ENCODE results near the gene MBD5. TPM values are rescaled to one million over a fixed set of nuclear protein-coding genes. Genes with fewer than 3 reads are reported as not detected.

The MBD5 gene
- total and polyA plus RNA-seq, 8 donors = 3.2 to 173 (median 26.5) TPM

DNA sequence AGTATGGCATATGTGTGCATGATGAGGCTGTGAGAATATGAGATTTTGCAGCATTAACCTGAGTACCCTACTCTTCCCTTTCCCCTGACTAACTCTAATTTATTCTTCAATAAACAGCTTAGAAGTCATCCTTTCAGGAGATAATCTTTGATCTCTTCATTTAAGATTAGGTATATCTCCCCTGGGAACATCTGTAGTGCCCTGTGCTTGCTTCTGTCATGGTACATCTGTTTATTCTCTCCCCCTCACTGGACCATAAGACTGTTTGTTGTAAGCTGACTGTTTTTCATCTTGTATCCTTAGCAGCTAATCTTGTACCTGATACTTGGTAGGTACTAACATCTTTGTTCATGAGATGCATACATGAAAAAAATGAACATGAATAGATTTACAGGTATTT is 83.1 kb downstream of the MBD5 start:
- TF ChIP-seq CTCF (IDR thresholded peaks at IDR 0.05) (no peak), POLR2A (IDR thresholded peaks at IDR 0.05) (no peak), POLR2AphosphoS5 (IDR thresholded peaks at IDR 0.05) (no peak), EP300 (IDR thresholded peaks at IDR 0.05) (no peak)
- no peaks in the 10 kb centered on the region for H3K36me3 ChIP-seq
- H3K9me3 ChIP-seq = no peaks in the 10 kb centered on the region
- DNase-seq = no peak
- H3K27me3 ChIP-seq = no peaks in the 10 kb centered on the region
- no peak overlapping the region for H3K27ac ChIP-seq
- intact Hi-C loops (cut with DNase I; ENCODE audit: low total_unique reads) = no loop called here
- H3K4me3 ChIP-seq = no peak overlapping the region
- H3K4me1 ChIP-seq = peaks cover 0 to 11% (median 0%) of the 10 kb centered on the region in 4 donors

- no peak for TF ChIP-seq EP300 (IDR thresholded peaks at IDR 0.05)
- TF ChIP-seq POLR2AphosphoS5 (IDR thresholded peaks at IDR 0.05) = no peak
- TF ChIP-seq CTCF (IDR thresholded peaks at IDR 0.05) = no peak
- no peak for TF ChIP-seq POLR2A (IDR thresholded peaks at IDR 0.05)
These were observed 85.4 kb downstream of the MBD5 start for GRCh38 chr2:148106331-148106730.

GRCh38 chr2:148108385-148108784 is 87.5 kb downstream of the MBD5 start:
- H3K9me3 ChIP-seq = no peaks in the 10 kb centered on the region
- no peaks in the 10 kb centered on the region for H3K27me3 ChIP-seq
- no peak overlapping the region for H3K27ac ChIP-seq
- peaks cover 0 to 4% (median 0%) of the 10 kb centered on the region in 4 donors for H3K4me1 ChIP-seq
- DNase-seq = no peak
- intact Hi-C loops (cut with DNase I; ENCODE audit: low total_unique reads) = no loop called here
- H3K36me3 ChIP-seq = no peaks in the 10 kb centered on the region
- TF ChIP-seq EP300 (IDR thresholded peaks at IDR 0.05) = no peak
- TF ChIP-seq CTCF (IDR thresholded peaks at IDR 0.05) = no peak
- TF ChIP-seq POLR2A (IDR thresholded peaks at IDR 0.05) = no peak
- no peak for TF ChIP-seq POLR2AphosphoS5 (IDR thresholded peaks at IDR 0.05)
- H3K4me3 ChIP-seq = no peak overlapping the region
- WGBS, 5 donors = 92 to 97% (median 95%) methylated on average over 5 of the region's 5 CpGs

More at GRCh38 chr2:148106331-148106730, 85.4 kb downstream of the MBD5 start:
- intact Hi-C loops (cut with DNase I; ENCODE audit: low total_unique reads) = no loop called here
- H3K27me3 ChIP-seq = no peaks in the 10 kb centered on the region
- H3K27ac ChIP-seq = no peak overlapping the region
- H3K9me3 ChIP-seq = no peaks in the 10 kb centered on the region
- no peak overlapping the region for H3K4me3 ChIP-seq
- no peak for DNase-seq
- peaks cover 0 to 11% (median 0%) of the 10 kb centered on the region in 4 donors for H3K4me1 ChIP-seq
- H3K36me3 ChIP-seq = no peaks in the 10 kb centered on the region

DNA sequence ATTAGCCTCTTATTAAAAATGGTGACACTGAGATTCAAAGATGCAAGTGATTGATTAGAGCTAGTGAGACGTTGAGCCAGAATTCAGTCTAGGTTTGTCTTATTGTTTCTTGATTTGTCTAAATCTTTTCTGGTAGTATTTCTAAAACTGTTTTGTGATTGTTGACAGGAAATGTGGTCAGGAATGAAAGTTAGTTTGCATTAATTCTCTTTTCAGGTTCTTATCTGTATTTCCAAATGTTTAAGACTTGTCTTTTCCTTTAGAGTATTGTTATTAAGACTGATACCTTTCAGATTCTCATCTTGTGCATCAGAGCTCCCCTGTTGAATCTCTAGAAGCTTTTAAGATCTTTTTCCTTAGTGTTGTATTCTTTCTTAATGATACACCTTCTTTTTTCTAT is 89.3 kb downstream of the MBD5 start:
- H3K4me1 ChIP-seq = no peaks in the 10 kb centered on the region
- no peak overlapping the region for H3K27ac ChIP-seq
- no peak for DNase-seq
- H3K4me3 ChIP-seq = no peak overlapping the region
- 66 to 80% (median 73%) methylated on average over 1 of the region's 1 CpG for WGBS, 5 donors
- no peak for TF ChIP-seq EP300 (IDR thresholded peaks at IDR 0.05)
- TF ChIP-seq CTCF (IDR thresholded peaks at IDR 0.05) = no peak
- TF ChIP-seq POLR2A (IDR thresholded peaks at IDR 0.05) = no peak
- TF ChIP-seq POLR2AphosphoS5 (IDR thresholded peaks at IDR 0.05) = no peak
- no peaks in the 10 kb centered on the region for H3K27me3 ChIP-seq
- H3K9me3 ChIP-seq = no peaks in the 10 kb centered on the region
- intact Hi-C loops (cut with DNase I; ENCODE audit: low total_unique reads) = no loop called here
- no peaks in the 10 kb centered on the region for H3K36me3 ChIP-seq

Measured in stomach (tissue), 9 donors.